Kasumi-1 (cell line): ENCODE data around the gene OLFML3.
"Not testable (repeated sequence)": the region's sequence is repeated elsewhere in the genome, so short reads cannot be mapped to it uniquely, and the experiment has no call there.

Source experiments
- DNase-seq, 2 experiments: peaks; one replicate each; lab custom pipeline; 2025; lab: John Stamatoyannopoulos, UW

The OLFML3 gene

GRCh38 chr1:113978863-113979702, at the start of gene OLFML3:
TSS of gene OLFML3 (plus strand) at chr1:113979474. CDS start at chr1:113979517, 43 bp downstream.
- peak; percentile 53 to 58 for DNase-seq

- peak in 1 of 2 experiments; percentile 43 for DNase-seq
Measured at GRCh38 chr1:113929750-113930498, 49.4 kb upstream of the OLFML3 start.

- DNase-seq = peak; percentile 79 to 83
Measured at GRCh38 chr1:113930499-113931161, 48.6 kb upstream of the OLFML3 start.

GRCh38 chr1:113931451-113931851, 47.8 kb upstream of the OLFML3 start:
- peak; percentile 75 to 79 for DNase-seq

- no peak for DNase-seq
Measured at GRCh38 chr1:113934006-113934405, 45.3 kb upstream of the OLFML3 start.

GRCh38 chr1:113934511-113935055, 44.7 kb upstream of the OLFML3 start:
- DNase-seq = no peak

GRCh38 chr1:113935176-113935575, 44.1 kb upstream of the OLFML3 start:
- DNase-seq = no peak

GRCh38 chr1:113935970-113936369, 43.3 kb upstream of the OLFML3 start:
- no peak for DNase-seq

GRCh38 chr1:113937146-113937545, 42.1 kb upstream of the OLFML3 start:
- DNase-seq = no peak

- no peak for DNase-seq
Measured at GRCh38 chr1:113938192-113938591, 41.1 kb upstream of the OLFML3 start.

- peak; percentile 48 to 49 for DNase-seq
Measured at GRCh38 chr1:113940365-113941244, 38.7 kb upstream of the OLFML3 start.

- DNase-seq = no peak
Measured at GRCh38 chr1:113941245-113941559, 38.1 kb upstream of the OLFML3 start.

- no peak for DNase-seq
Measured at GRCh38 chr1:113942527-113942926, 36.7 kb upstream of the OLFML3 start.

- peak; percentile 28 to 47 for DNase-seq
Measured at GRCh38 chr1:113943028-113943811, 36.1 kb upstream of the OLFML3 start.

- no peak for DNase-seq
Measured at GRCh38 chr1:113945329-113945728, 33.9 kb upstream of the OLFML3 start.

GRCh38 chr1:113946112-113946511, 33.2 kb upstream of the OLFML3 start:
- DNase-seq = no peak

GRCh38 chr1:113946678-113947387, 32.4 kb upstream of the OLFML3 start:
- no peak for DNase-seq

- no peak for DNase-seq
Measured at GRCh38 chr1:113947388-113948107, 31.7 kb upstream of the OLFML3 start.

GRCh38 chr1:113948151-113948550, 31.1 kb upstream of the OLFML3 start:
- not testable (repeated sequence) for DNase-seq
